ENCODE results near the gene ITGA11.
A peak's percentile ranks its signal among the peaks of the same experiment; 100 is the strongest.

The ITGA11 gene

GRCh38 chr15:68279779-68280753, 151.9 kb downstream of the ITGA11 start:
- no peak for DNase-seq

- no peak for DNase-seq
Observed at GRCh38 chr15:68278595-68279405, 153.2 kb downstream of the ITGA11 start.

DNA sequence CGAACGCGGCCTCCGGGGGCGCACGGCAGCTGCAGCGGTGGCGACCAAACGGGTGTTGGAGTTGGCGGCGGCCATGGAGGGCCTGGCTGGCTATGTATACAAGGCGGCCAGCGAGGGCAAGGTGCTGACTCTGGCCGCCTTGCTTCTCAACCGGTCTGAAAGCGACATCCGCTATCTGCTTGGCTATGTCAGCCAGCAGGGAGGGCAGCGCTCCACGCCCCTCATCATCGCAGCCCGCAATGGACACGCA, 153.7 kb downstream of the ITGA11 start:
- DNase-seq: peak; percentile 40

DNA sequence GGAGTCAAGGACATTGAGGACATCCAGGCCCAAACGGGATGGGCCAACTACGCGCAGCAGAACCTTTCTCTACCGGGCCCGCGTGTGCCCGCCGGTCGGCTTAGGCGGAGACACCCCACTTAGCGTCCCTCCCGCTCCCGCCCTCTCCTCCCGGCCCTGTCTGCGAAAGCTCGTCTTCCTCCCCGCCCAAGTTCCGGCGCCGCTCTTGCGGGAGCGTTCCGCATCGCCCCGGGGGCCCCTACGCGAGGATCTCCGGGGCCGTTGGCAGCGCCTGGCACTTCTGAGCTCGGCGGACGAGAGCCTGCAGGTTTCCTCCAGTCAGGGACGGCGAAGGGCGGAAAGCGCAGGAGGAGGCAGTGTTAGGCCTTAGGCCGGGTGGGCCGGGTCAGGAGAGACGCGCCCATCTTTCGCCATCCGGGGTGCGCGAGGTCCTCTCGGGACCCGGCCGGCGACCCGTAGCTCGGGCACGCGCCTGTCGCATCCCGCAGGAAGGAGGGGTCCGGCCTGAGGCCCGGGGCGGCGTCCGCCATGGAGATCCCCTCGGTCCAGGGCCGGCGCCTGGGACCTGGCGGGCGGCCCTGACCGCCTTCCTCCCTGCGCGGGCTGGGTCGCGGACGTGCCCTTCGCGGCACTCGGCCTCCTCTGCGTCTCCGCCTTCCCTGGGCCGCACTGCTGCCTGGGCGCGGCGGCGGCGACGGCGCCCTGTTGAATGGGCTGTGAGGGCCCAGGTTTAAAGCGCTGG, 154.2 kb downstream of the ITGA11 start, which contains the start of gene FEM1B:
TSS of gene FEM1B (plus strand) at position 143 of the 742 bp plus-strand sequence. CDS start 673 bp downstream, outside the sequence.
- DNase-seq: peak; percentile 85

DNA sequence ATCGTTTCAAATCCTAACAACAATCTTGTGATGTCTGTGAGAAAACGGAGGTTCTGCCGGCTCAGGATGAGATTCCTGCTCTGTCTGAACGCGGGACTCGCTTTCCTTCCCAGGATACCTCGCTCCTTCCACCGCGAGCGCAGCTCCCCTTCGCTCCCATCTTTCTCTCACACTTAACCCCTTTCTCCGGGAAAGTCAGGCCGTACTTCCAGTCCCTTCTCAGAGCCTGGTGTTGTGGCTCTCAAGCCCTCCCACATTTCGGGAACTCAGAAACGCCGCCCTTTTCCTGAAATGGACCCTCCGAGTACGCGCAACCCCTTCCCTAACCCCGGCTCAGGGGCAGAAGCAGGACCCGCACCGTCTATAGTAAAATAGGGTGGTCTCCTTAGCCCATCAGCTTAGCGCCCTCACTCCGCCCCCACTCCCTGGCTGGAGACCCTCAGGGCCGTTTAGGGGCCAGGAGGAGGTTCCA, 154.8 kb downstream of the ITGA11 start:
- no peak for DNase-seq

DNA sequence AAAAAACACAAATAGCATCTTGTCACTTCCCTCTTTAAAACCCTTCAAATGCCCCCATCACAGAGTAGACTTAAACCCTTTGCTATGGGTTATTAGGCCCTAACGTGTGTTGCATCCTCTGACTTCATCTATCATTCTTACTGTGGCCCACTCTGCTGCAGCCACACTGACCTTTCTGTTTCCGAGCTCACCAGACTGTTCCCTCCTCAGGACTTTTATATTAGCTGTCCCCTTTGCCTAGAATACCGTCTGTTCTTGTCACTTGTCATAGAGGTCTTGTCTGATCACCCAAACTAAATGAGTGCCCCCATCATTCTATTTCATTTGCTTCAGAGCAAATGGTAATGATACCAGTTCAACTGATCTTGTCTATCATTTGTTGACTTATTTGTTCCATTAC, 155.3 kb downstream of the ITGA11 start:
- no peak for DNase-seq

GRCh38 chr15:68275165-68275746, 156.7 kb downstream of the ITGA11 start:
- no peak for DNase-seq

- DNase-seq: no peak
Observed at GRCh38 chr15:68274201-68274848, 157.6 kb downstream of the ITGA11 start.

DNA sequence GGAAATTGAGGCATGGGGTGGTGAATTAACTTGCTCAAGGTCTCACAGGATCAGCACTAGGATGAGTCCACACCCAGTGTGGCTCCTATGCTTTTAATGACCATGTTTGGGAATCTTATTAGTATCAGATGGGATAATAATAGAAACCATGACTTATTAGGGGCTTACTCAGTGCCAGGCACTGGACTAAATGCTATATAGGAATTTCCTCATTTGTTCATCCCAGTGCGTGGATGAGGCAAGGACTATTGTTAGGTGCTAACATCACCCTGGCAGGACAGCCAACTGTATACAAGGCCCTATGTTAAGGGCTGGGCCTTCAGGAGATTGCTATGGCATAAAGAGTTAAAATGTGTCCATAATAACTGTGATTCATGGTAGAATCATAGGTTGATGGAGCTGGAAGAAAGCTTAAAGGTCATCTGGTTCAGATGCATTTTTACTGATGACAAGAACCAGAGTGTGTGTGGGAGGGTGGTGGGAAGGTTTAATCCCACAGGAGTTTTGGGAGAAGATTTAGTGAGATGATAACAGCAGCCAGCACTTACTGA, 159.2 kb downstream of the ITGA11 start:
- DNase-seq: no peak

- peak; percentile 73 for DNase-seq
Observed at GRCh38 chr15:68271854-68272471, 160.0 kb downstream of the ITGA11 start.

DNA sequence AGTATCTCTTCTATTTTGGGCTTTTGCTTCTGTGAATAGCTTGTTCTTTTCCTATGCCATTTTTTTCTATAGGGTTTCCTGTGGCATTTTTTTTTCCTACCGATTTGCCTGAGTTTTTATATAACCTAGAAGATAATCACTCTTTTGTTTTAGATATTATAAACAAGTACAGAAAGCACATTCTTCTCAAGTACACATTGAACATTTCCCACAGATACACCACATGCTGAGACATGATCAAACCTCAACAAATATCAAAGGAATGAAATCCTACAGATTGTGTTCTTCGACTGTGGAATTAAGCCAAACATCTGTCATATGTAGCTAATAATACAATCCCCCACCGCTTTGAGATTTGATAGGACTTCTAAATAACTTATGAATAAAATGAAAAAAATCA, 163.6 kb downstream of the ITGA11 start:
- DNase-seq: no peak

DNA sequence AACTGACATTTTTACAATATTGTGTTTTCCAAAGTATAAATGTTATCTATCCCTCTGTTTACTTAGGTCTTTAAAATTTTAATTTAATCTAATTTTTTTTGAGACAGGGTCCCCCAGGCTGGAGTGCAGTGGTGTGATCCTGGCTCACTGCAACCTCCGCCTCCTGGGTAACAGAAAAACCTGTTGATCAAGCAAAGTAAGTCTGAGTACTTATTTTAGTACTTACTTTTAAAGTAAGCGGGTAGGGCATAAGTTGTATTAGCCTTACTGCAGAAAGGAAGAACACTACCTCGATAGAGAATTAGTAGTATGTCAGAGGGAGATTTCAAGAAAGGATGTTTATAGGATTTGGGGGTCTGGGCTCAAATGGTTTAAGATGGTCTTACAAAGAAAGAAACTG, 166.3 kb downstream of the ITGA11 start:
- DNase-seq: no peak

DNA sequence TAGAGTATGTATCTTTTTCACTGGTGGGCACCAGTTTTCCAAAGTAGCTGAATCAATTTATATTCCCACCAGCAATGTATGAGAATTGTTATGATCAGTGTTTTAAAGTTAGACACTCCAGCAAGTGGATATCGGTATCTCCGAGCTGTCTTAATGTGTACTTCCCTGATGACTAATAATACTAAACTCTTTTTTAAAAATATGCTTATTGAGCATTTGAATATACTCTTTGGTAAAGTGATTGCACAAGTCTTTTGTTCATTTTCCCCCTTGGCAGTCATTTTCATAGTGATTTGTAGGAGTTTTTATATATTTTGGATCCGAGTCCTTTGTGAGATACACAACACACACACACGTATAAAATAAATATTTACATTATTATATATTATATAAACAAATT, 166.9 kb downstream of the ITGA11 start:
- no peak for DNase-seq

DNA sequence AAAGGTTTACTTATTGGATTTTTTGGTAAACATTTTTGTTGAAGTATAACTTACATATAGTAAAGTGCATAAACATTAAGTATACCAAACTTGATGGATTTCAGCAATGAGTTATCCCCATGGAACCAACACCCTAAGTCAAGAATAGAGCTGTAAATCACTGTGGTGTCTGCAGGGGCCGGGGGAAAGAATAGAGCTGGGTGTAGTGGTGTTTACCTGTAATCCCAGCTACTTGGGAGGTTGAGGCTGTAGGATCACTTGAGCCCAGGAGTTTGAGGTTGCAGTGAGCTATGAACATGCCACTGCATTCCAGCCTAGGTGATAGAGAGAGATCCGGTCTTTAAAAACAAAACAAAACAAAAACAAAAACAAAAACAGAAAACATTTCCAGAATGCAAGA, 167.7 kb downstream of the ITGA11 start:
- DNase-seq: no peak

- no peak for DNase-seq
Observed at GRCh38 chr15:68262514-68263356, 169.2 kb downstream of the ITGA11 start.

GRCh38 chr15:68261980-68262379, 170.0 kb downstream of the ITGA11 start:
- no peak for DNase-seq

DNA sequence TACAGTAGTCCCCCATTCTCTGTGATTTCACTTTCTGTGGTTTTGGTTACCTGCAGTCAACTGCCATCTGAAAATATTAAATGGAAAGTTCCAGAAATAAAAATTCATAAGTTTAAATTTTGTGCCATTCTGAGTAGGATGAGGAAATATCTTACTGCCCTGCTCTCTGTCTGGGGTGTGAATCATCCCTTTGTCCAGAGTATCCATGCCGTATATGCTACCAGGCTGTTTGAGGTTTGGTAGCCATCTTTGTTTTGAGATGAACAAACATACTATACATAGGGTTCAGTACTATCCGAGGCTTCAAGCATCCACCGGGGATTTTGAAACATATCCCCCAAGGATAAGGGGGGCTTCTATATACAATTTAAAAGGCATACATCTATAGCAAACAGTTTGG, 170.7 kb downstream of the ITGA11 start:
- DNase-seq: no peak

GRCh38 chr15:68259883-68260282, 172.1 kb downstream of the ITGA11 start:
- no peak for DNase-seq

DNA sequence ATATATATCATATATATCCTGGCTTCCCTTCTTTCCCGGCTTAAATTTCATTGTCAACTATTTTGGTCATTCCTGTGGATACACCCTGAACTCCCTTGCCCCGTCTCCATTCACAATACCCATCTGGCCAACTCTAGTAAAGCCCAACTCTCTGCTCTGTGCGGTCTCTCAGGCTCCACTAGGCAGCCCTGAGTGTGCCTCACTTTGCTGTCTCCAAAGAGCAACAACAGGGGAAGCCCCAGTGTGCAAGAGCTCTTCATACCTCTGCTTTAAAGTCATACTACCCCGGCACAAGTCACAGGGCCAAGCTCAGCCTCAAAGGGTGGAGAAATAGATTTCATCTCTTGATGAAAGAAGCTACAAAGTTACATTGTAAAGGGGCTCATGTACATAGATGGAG, 173.3 kb downstream of the ITGA11 start:
- no peak for DNase-seq

DNA sequence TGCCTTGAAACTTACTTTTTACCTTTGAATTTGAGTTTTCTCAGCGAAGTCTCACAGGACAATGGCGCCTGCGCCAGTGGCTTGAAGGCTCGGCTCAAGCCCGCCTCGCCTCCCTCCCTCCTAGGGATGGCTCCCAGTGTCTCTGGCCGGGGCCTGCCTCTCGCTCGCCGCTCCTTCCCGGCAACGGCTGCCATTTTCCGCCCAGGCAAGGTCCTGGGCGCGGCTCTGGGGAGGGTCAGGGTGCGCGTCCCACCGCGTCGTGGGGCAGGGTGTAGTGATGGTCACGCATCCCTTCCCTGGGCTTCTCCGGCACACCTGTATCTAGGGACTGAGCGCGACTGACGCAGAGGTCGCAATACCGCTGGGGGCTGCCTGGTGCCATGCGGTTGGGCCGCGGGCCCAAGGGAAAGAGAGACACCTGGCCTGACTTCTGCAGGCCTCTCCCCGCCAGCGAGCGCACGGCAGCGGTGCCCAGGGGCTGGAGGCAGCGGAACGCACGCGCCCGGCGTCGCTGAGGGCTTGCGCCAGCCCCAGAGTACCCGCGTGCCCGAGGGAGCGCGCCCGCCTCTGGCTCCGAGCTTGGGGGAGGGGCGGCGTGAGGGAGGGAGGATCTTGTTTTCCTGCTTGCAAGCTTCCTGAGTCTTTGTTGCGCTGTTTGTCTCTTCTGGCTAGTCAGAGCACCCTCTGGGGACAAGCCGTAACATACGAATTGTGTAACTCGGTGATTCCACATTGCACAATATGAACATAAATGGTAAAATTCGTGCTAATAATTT, 175.1 kb downstream of the ITGA11 start:
- DNase-seq: peak; percentile 63
